H1 (cell line): ENCODE results near the gene GEN1. TPM values are rescaled to one million over a fixed set of nuclear protein-coding genes. Genes with fewer than 3 reads are reported as not detected.

Source experiments
- ATF2 ChIP-seq: IDR thresholded peaks from 2 replicates; pipeline ENCODE4 v1.6.1; 2012; ENCODE audit warnings: low read length, inconsistent platforms
- BCL11A ChIP-seq, 2 experiments: IDR thresholded peaks; one replicate each; pipeline ENCODE4 v1.6.1; 2011; ENCODE audit warnings: low read depth in 2 of 2, low read length in 2 of 2, mild to moderate bottlenecking in 2 of 2
- CEBPB ChIP-seq: IDR thresholded peaks from 2 replicates; pipeline ENCODE4 v1.6.1; 2012; ENCODE audit warnings: low read depth, low read length
- CHD1 ChIP-seq: IDR thresholded peaks from 2 replicates; pipeline ENCODE4 v1.6.1; 2012; ENCODE audit warnings: low read depth, low read length, improper control_type of control experiment
- CHD2 ChIP-seq: IDR thresholded peaks from 2 replicates; pipeline ENCODE4 v1.6.1; 2012; ENCODE audit warnings: low read length, improper control_type of control experiment
- CREB1 ChIP-seq: IDR thresholded peaks from 2 replicates; pipeline ENCODE4 v1.6.1; 2012; ENCODE audit warnings: inconsistent platforms
- CTBP2 ChIP-seq: IDR thresholded peaks from 2 replicates; pipeline ENCODE4 v1.7.0; 2011; ENCODE audit warnings: borderline replicate concordance, mild to moderate bottlenecking, moderate library complexity, mixed read lengths, low read length; ENCODE audit not compliant: insufficient read depth, insufficient read length
- E2F6 ChIP-seq: IDR thresholded peaks from 2 replicates; pipeline ENCODE4 v1.6.1; 2012; ENCODE audit warnings: inconsistent platforms
- EZH2 ChIP-seq: fragments of 200-600 bp; sonication (generic); IDR thresholded peaks from 2 replicates; pipeline ENCODE4 v1.7.1; 2012; ENCODE audit warnings: low read depth, mild to moderate bottlenecking, moderate library complexity, low read length, inconsistent platforms; ENCODE audit not compliant: severe bottlenecking
- HDAC2 ChIP-seq, 2 experiments: fragments of 300-600 bp in 1 of 2; sonication (generic) in 1 of 2; IDR thresholded peaks; 2 replicates each; pipeline ENCODE4 v1.6.1; 2011 to 2012; ENCODE audit warnings: low read depth in 2 of 2, low read length in 2 of 2, mild to moderate bottlenecking in 2 of 2, moderate library complexity in 2 of 2, borderline replicate concordance in 1 of 2, inconsistent platforms in 1 of 2
- HDAC6 ChIP-seq: IDR thresholded peaks from one replicate; pipeline ENCODE4 v1.7.1; 2012; ENCODE audit warnings: low read depth, mild to moderate bottlenecking, inconsistent platforms, low read length, moderate library complexity
- KDM4A ChIP-seq: IDR thresholded peaks from one replicate; pipeline ENCODE4 v1.7.1; 2012; ENCODE audit warnings: low read depth, mild to moderate bottlenecking, moderate library complexity, low read length, inconsistent platforms; ENCODE audit not compliant: severe bottlenecking
- NANOG ChIP-seq: IDR thresholded peaks from 2 replicates; pipeline ENCODE4 v1.6.1; 2011; ENCODE audit warnings: low read length, low read depth, mild to moderate bottlenecking, inconsistent platforms; ENCODE audit not compliant: insufficient read depth, poor library complexity, severe bottlenecking
- POLR2AphosphoS5 ChIP-seq: IDR thresholded peaks from 2 replicates; pipeline ENCODE4 v1.6.1; 2011; ENCODE audit warnings: low read depth, low read length
- POU5F1 ChIP-seq: IDR thresholded peaks from 2 replicates; pipeline ENCODE4 v1.6.1; 2011; ENCODE audit warnings: low read depth, mild to moderate bottlenecking, low read length, moderate library complexity
- RAD21 ChIP-seq, 2 experiments: IDR thresholded peaks in 1 of 2; conservative IDR thresholded peaks in 1 of 2; 2 replicates each; pipeline ENCODE4 v1.6.1; 2011; ENCODE audit warnings: low read depth in 2 of 2, low read length in 2 of 2, improper control_type of control experiment in 1 of 2, inconsistent platforms in 1 of 2, mild to moderate bottlenecking in 1 of 2, moderate library complexity in 1 of 2
- RBBP5 ChIP-seq: IDR thresholded peaks from 2 replicates; pipeline ENCODE4 v1.7.1; 2012; ENCODE audit warnings: low read depth, mild to moderate bottlenecking, inconsistent platforms, low read length, moderate library complexity, borderline replicate concordance
- SIN3A ChIP-seq, 2 experiments: IDR thresholded peaks in 1 of 2; conservative IDR thresholded peaks in 1 of 2; 2 replicates each; pipeline ENCODE4 v1.6.1; 2011 to 2012; ENCODE audit warnings: low read length in 2 of 2, improper control_type of control experiment in 1 of 2, low read depth in 1 of 2, mild to moderate bottlenecking in 1 of 2
- SIRT6 ChIP-seq: IDR thresholded peaks from one replicate; pipeline ENCODE4 v1.7.1; 2012; ENCODE audit warnings: low read length, inconsistent platforms
- SP2 ChIP-seq: IDR thresholded peaks from 2 replicates; pipeline ENCODE4 v1.6.1; 2012; ENCODE audit warnings: mild to moderate bottlenecking, low read length, inconsistent platforms
- polyA plus RNA-seq, 7 experiments: library from polyadenylated mRNA; depleted of rRNA in 3 of 7; stranded (reverse) in 5 of 7; unstranded in 2 of 7; fragments of >200 nt in 5 of 7; fragments of 200-250 nt in 2 of 7; gene quantifications; 1 replicate in 5 of 7; 2 replicates in 1 of 7; 4 replicates in 1 of 7; pipeline versions ENCODE4 v1.2.1 to v1.2.3, GENCODE V29; 2011 to 2013; ENCODE audit warnings: missing spikeins in 2 of 7, mixed read lengths in 2 of 7
- total RNA-seq: library from RNA; stranded (reverse); fragmentation: NEBNext Ultra II Directional; extraction: Animal tissue kit (Norgen Biotek cat#: 25700); gene quantifications from 2 replicates; pipeline ENCODE4 v1.2.1, GENCODE V29; 2021

The GEN1 gene
- total and polyA plus RNA-seq, 2 of the 8 experiments (the other 6 are each of a cell fraction or from before 2014, with no cell fraction given): 6.9 to 19.2 TPM

GRCh38 chr2:17752892-17753802 is 791 bp upstream of the GEN1 start (continued):
- TF ChIP-seq CHD1: no peak
- TF ChIP-seq CTBP2: no peak
- no peak for TF ChIP-seq ATF2
- peak; percentile 59 for TF ChIP-seq KDM4A
- no peak; the same call in 1 of the 2 replicates for TF ChIP-seq RBBP5
- no peak for TF ChIP-seq POU5F1
- TF ChIP-seq CREB1: no peak
- no peak for TF ChIP-seq BCL11A (IDR thresholded peaks at IDR 0.05; ENCODE audit: low read depth in 2 of 2, low read length in 2 of 2)
- TF ChIP-seq POLR2AphosphoS5: no peak
- TF ChIP-seq HDAC2 (IDR thresholded peaks at IDR 0.05; ENCODE audit: borderline replicate concordance in 1 of 2, low read depth in 2 of 2, low read length in 2 of 2): 0 out of 4 replicates have a peak, but pooled peaks of 1 of the 2 experiments have one; percentile 45
- TF ChIP-seq EZH2: no peak
- TF ChIP-seq SIRT6: no peak
- TF ChIP-seq HDAC6: no peak
- no peak for TF ChIP-seq SP2
- peak; percentile 80 for TF ChIP-seq E2F6
- TF ChIP-seq RAD21 (IDR thresholded peaks at IDR 0.05 in 1 of 2, conservative IDR thresholded peaks at IDR 0.05 in 1 of 2; ENCODE audit: low read depth in 2 of 2, low read length in 2 of 2): no peak
- peak in 1 of 2 experiments; percentile 25; a peak in 1 of 4 replicates for TF ChIP-seq SIN3A (conservative IDR thresholded peaks at IDR 0.05 in 1 of 2, IDR thresholded peaks at IDR 0.05 in 1 of 2; ENCODE audit: low read depth in 1 of 2, low read length in 2 of 2)
- TF ChIP-seq CEBPB: no peak
- no peak for TF ChIP-seq NANOG
- TF ChIP-seq CHD2: no peak
